HEK293T (cell line): ENCODE data around the gene DDIT4.

Experiments
- CTCF ChIA-PET: fragments of 350-600 bp; formaldehyde crosslinking; extraction: SDS; loops from one replicate; lab custom pipeline; 2021; ENCODE audit warnings: antibody characterized with exemption, inconsistent platforms; lab: Yijun Ruan, JAX
- POLR2A ChIA-PET: fragments of 350-600 bp; formaldehyde crosslinking; extraction: SDS; loops from one replicate; lab custom pipeline; 2020; ENCODE audit warnings: antibody characterized with exemption, inconsistent platforms; lab: Yijun Ruan, JAX
- DNase-seq: peaks from one replicate; pipeline ENCODE4 v3.0.0; 2012; ENCODE audit warnings: mixed read lengths; ENCODE audit errors: extremely low spot score
- ARNT ChIP-seq: fragments of 450-650 bp; IDR thresholded peaks from 2 replicates; pipeline ENCODE4 v1.6.1; 2017; ENCODE audit warnings: mild to moderate bottlenecking
- BHLHE40 ChIP-seq: fragments of 450-650 bp; IDR thresholded peaks from 2 replicates; pipeline ENCODE4 v1.6.1; 2016; ENCODE audit warnings: mild to moderate bottlenecking, moderate library complexity, borderline replicate concordance
- CTBP1 ChIP-seq: fragments of 450-650 bp; IDR thresholded peaks from 2 replicates; pipeline ENCODE4 v1.6.1; 2016; ENCODE audit warnings: borderline replicate concordance
- ELF4 ChIP-seq: fragments of 450-650 bp; IDR thresholded peaks from 2 replicates; pipeline ENCODE4 v1.6.1; 2017; ENCODE audit warnings: antibody characterized with exemption
- FOXA1 ChIP-seq: fragments of 450-650 bp; IDR thresholded peaks from 2 replicates; pipeline ENCODE4 v1.6.1; 2016; ENCODE audit warnings: mild to moderate bottlenecking
- FOXK2 ChIP-seq: fragments of 450-650 bp; IDR thresholded peaks from 2 replicates; pipeline ENCODE4 v1.6.1; 2016; ENCODE audit warnings: mild to moderate bottlenecking
- FOXM1 ChIP-seq: fragments of 450-650 bp; IDR thresholded peaks from 2 replicates; pipeline ENCODE4 v1.6.1; 2017; ENCODE audit warnings: mild to moderate bottlenecking, borderline replicate concordance
- HDGF ChIP-seq: fragments of 450-650 bp; IDR thresholded peaks from 2 replicates; pipeline ENCODE4 v1.6.1; 2017; ENCODE audit warnings: antibody characterized with exemption, borderline replicate concordance
- L3MBTL2 ChIP-seq: fragments of 450-650 bp; conservative IDR thresholded peaks from 2 replicates; pipeline ENCODE4 v1.6.1; 2016; ENCODE audit warnings: mild to moderate bottlenecking
- LEF1 ChIP-seq: fragments of 450-650 bp; IDR thresholded peaks from 2 replicates; pipeline ENCODE4 v1.6.1; 2017; ENCODE audit warnings: mild to moderate bottlenecking, borderline replicate concordance
- NFRKB ChIP-seq: fragments of 450-650 bp; IDR thresholded peaks from 2 replicates; pipeline ENCODE4 v1.6.1; 2016; ENCODE audit warnings: mild to moderate bottlenecking, moderate library complexity
- PKNOX1 ChIP-seq: fragments of 450-650 bp; IDR thresholded peaks from 2 replicates; pipeline ENCODE4 v1.6.1; 2016
- SP1 ChIP-seq: fragments of 450-650 bp; IDR thresholded peaks from 2 replicates; pipeline ENCODE4 v1.6.1; 2017
- SUZ12 ChIP-seq: fragments of 450-650 bp; IDR thresholded peaks from 2 replicates; pipeline ENCODE4 v1.6.1; 2016; ENCODE audit warnings: mild to moderate bottlenecking
- TARDBP ChIP-seq: fragments of 450-650 bp; IDR thresholded peaks from 2 replicates; pipeline ENCODE4 v1.6.1; 2016
- ZNF384 ChIP-seq: fragments of 450-650 bp; IDR thresholded peaks from 2 replicates; pipeline ENCODE4 v1.6.1; 2016

The DDIT4 gene

DNA sequence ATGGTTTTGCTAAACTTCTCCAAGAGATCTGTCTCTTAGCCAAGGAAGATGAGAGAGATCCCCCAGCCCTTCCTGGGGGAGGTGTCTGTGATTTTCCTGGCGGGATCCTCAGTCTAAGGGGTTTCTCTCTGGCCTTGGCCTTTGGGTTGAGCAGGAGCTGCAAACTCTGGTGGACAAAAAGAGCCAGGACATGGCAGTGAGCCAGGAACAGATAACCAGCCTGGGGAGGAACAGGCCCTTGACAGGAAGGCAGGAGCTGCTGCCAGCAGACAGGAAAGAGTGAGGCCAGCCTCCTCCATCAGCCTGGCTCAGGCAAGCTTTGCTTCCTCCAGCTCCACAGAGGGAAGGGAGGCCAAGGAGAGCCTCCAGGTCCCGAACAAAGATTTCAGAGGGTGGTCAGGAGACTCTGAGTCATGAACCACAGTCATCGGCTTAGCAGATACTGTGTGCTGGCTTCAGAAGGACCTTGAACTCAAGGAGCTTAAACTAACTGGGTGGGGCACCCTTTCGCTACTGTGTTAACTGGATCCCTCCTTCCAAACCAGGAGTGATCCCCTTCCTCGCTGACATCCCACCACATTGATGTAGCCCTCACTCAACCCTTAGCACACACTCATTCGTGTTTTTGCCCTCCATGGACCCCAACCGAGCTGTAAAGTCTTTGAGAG is 34.7 kb downstream of the DDIT4 start:
- no peak for TF ChIP-seq HDGF
- TF ChIP-seq ELF4: no peak
- no peak for TF ChIP-seq TARDBP
- no peak for TF ChIP-seq ARNT
- no peak for TF ChIP-seq ZNF384
- TF ChIP-seq L3MBTL2: no peak
- no peak for TF ChIP-seq CTBP1
- TF ChIP-seq FOXK2: no peak
- no peak for TF ChIP-seq SP1
- no peak for TF ChIP-seq BHLHE40
- TF ChIP-seq SUZ12: no peak
- TF ChIP-seq PKNOX1: no peak
- no peak for TF ChIP-seq FOXA1
- TF ChIP-seq NFRKB: no peak
- no peak for TF ChIP-seq FOXM1
- no peak for TF ChIP-seq LEF1
- ChIA-PET POLR2A (interaction anchor here (0.5 to 2.8 kb wide), 5 partner anchors 12 to 34 kb away, joined by 3 to 32 read pairs (median 3); partner anchors contain the start of gene DDIT4), CTCF (no interaction called here)
- no peak for DNase-seq

- POLR2A ChIA-PET: interaction anchor here (0.8 to 2.8 kb wide), 4 partner anchors 11 to 35 kb away, joined by 3 to 32 read pairs (median 10); partner anchors contain the start of gene DDIT4
- CTCF ChIA-PET: no interaction called here
- no peak for TF ChIP-seq ELF4
- no peak for TF ChIP-seq PKNOX1
- TF ChIP-seq FOXK2: no peak
- no peak for TF ChIP-seq HDGF
- TF ChIP-seq SP1: no peak
- no peak for TF ChIP-seq FOXM1
- no peak for TF ChIP-seq FOXA1
- no peak for TF ChIP-seq NFRKB
- no peak for TF ChIP-seq ARNT
- TF ChIP-seq SUZ12: no peak
- no peak for TF ChIP-seq LEF1
- TF ChIP-seq L3MBTL2: no peak
- no peak for TF ChIP-seq BHLHE40
- no peak for TF ChIP-seq ZNF384
- DNase-seq: no peak
Observed at GRCh38 chr10:72309290-72310240, 35.8 kb downstream of the DDIT4 start.

- TF ChIP-seq L3MBTL2: no peak
- TF ChIP-seq ZNF384: no peak
- no peak for TF ChIP-seq NFRKB
- no peak for TF ChIP-seq FOXA1
- TF ChIP-seq SP1: no peak
- no peak for TF ChIP-seq ELF4
- no peak for TF ChIP-seq CTBP1
- no peak for TF ChIP-seq PKNOX1
- TF ChIP-seq ARNT: no peak
- no peak for TF ChIP-seq FOXK2
- no peak for TF ChIP-seq TARDBP
- no peak for TF ChIP-seq HDGF
- TF ChIP-seq LEF1: no peak
- no peak for TF ChIP-seq FOXM1
- TF ChIP-seq SUZ12: no peak
- no peak for TF ChIP-seq BHLHE40
- no peak for DNase-seq
- CTCF ChIA-PET: no interaction called here
- POLR2A ChIA-PET: no interaction called here
Observed at GRCh38 chr10:72310241-72310633, 36.5 kb downstream of the DDIT4 start.

GRCh38 chr10:72310636-72311035 is 36.9 kb downstream of the DDIT4 start:
- TF ChIP-seq ARNT (no peak), SUZ12 (no peak), FOXM1 (no peak), L3MBTL2 (no peak), BHLHE40 (no peak), LEF1 (no peak)
- ChIA-PET POLR2A (no interaction called here), CTCF (no interaction called here)
- no peak for DNase-seq

DNA sequence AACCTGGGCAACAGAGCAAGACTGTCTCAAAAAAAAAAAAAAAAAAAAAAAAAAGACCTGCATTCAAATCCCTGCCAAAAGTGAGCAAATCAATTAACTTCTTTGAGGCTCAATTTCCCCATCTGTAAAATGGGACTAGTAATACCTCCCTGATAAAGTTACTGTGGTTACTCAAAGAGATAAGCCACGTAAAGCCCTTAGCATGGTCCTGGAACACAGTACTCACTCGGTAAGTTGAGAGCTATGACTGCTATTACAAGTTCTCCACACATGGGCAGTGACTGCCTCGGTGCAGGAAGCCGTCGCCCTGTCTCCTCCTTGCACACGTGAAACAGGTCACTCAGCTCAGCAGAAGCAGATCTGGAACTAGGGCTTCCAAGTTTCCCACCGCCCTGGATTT is 37.9 kb downstream of the DDIT4 start:
- CTCF ChIA-PET: no interaction called here
- POLR2A ChIA-PET: interaction anchor here (0.8 to 2.0 kb wide), 3 partner anchors 10 to 313 kb away, joined by 3 to 4 read pairs (median 3); no protein-coding TSS in a partner anchor
- no peak for TF ChIP-seq HDGF
- no peak for TF ChIP-seq CTBP1
- no peak for TF ChIP-seq PKNOX1
- TF ChIP-seq NFRKB: no peak
- TF ChIP-seq FOXK2: no peak
- no peak for TF ChIP-seq SP1
- TF ChIP-seq ZNF384: no peak
- no peak for TF ChIP-seq BHLHE40
- no peak for TF ChIP-seq ELF4
- TF ChIP-seq TARDBP: no peak
- no peak for TF ChIP-seq LEF1
- no peak for TF ChIP-seq L3MBTL2
- TF ChIP-seq SUZ12: no peak
- no peak for TF ChIP-seq ARNT
- no peak for TF ChIP-seq FOXA1
- no peak for TF ChIP-seq FOXM1
- DNase-seq: no peak
